B cell (primary cell): ENCODE measurements around the gene OR10A5. TPM values are rescaled to one million over a fixed set of nuclear protein-coding genes. Genes with fewer than 3 reads are reported as not detected.

Source experiments
- ATAC-seq: fragments of 200-7000 bp; cut with Tn5 transposase; one replicate; pipeline ENCODE4 v1.10.0; 2021; ENCODE audit warnings: low read depth, mild to moderate bottlenecking, moderate number of reproducible peaks, moderate library complexity
- CTCF ChIA-PET: fragments of 350-600 bp; sonication (Branson Sonifier 250); formaldehyde crosslinking; loops from one replicate; lab custom pipeline; 2021; ENCODE audit warnings: antibody characterized with exemption, inconsistent platforms; lab: Charles Lee
- POLR2A ChIA-PET: fragments of 350-600 bp; sonication (Branson Sonifier 250); formaldehyde crosslinking; loops from one replicate; lab custom pipeline; 2021; ENCODE audit warnings: antibody characterized with exemption; lab: Charles Lee
- DNase-seq: peaks from one replicate; pipeline ENCODE4 v3.0.0; 2013
- H2AFZ ChIP-seq: 2 replicates; pipeline ENCODE4 v1.6.1; 2012; ENCODE audit warnings: mild to moderate bottlenecking, low read depth, low read length; ENCODE audit not compliant: insufficient read depth, poor library complexity, severe bottlenecking
- H3K27ac ChIP-seq, 2 donors: 1 replicate in 1 of 2; 2 replicates in 1 of 2; pipeline ENCODE4 v1.5.1; 2012 to 2013; ENCODE audit warnings: low read length in 2 of 2, mild to moderate bottlenecking in 2 of 2, moderate library complexity in 1 of 2
- H3K27me3 ChIP-seq, 4 experiments: fragments of 200-600 bp in 1 of 4; sonication (generic) in 1 of 4; replicated peaks in 1 of 4; 1 replicate in 2 of 4; 2 replicates in 2 of 4; pipeline versions ENCODE4 v1.6.1 to v1.7.0; 2013 to 2016; ENCODE audit warnings: low read length in 3 of 4, mild to moderate bottlenecking in 2 of 4, mixed read lengths in 1 of 4, moderate library complexity in 1 of 4; ENCODE audit not compliant: insufficient read depth in 4 of 4, control insufficient read depth in 3 of 4; ENCODE audit errors: control extremely low read depth in 1 of 4
- H3K36me3 ChIP-seq, 2 experiments: replicated peaks in 1 of 2; 1 replicate in 1 of 2; 2 replicates in 1 of 2; pipeline versions ENCODE4 v1.6.1 to v1.7.1; 2013; ENCODE audit warnings: low read length in 1 of 2; ENCODE audit not compliant: insufficient read depth in 2 of 2, control insufficient read depth in 1 of 2; ENCODE audit errors: control extremely low read depth in 1 of 2, extremely low read depth in 1 of 2
- H3K4me1 ChIP-seq, 2 donors: fragments of 200-600 bp in 1 of 2; sonication (generic) in 1 of 2; 1 replicate in 1 of 2; 2 replicates in 1 of 2; pipeline versions ENCODE4 v1.5.1 to v1.6.1; 2013 to 2017; ENCODE audit warnings: low read length in 2 of 2; ENCODE audit not compliant: control insufficient read depth in 2 of 2, insufficient read depth in 2 of 2
- H3K4me2 ChIP-seq: replicated peaks from 2 replicates; pipeline ENCODE3; 2012; ENCODE audit warnings: mild to moderate bottlenecking, low read depth, low read length; ENCODE audit not compliant: poor library complexity, severe bottlenecking
- H3K4me3 ChIP-seq, 5 experiments: fragments of 200-600 bp in 1 of 5; sonication (generic) in 1 of 5; 1 replicate in 3 of 5; 2 replicates in 2 of 5; pipeline versions ENCODE4 v1.5.1 to v1.7.0; 2011 to 2016; ENCODE audit warnings: low read length in 4 of 5, mild to moderate bottlenecking in 4 of 5, low read depth in 2 of 5, control low read depth in 1 of 5, moderate library complexity in 1 of 5; ENCODE audit not compliant: insufficient read depth in 1 of 5; ENCODE audit errors: control extremely low read depth in 1 of 5, extremely low read depth in 1 of 5
- H3K79me2 ChIP-seq: fragments of 200-600 bp; sonication (generic); one replicate; pipeline ENCODE4 v1.6.0; 2016; ENCODE audit warnings: low read length; ENCODE audit not compliant: control insufficient read depth, insufficient read depth
- H3K9ac ChIP-seq: fragments of 200-600 bp; sonication (generic); 2 replicates; pipeline ENCODE4 v1.6.1; 2017; ENCODE audit warnings: mild to moderate bottlenecking, low read length, moderate library complexity
- H3K9me3 ChIP-seq, 3 donors: one replicate each; pipeline versions ENCODE4 v1.6.1 to v1.7.1; 2013; ENCODE audit warnings: low read length in 2 of 3; ENCODE audit not compliant: control insufficient read depth in 2 of 3, insufficient read depth in 1 of 3; ENCODE audit errors: control extremely low read depth in 1 of 3
- H4K20me1 ChIP-seq: 2 replicates; pipeline ENCODE4 v1.6.0; 2012; ENCODE audit warnings: mild to moderate bottlenecking, low read length; ENCODE audit not compliant: insufficient read depth, control insufficient read depth, poor library complexity, severe bottlenecking
- H3K27ac Mint-ChIP-seq: one replicate; pipeline ENCODE4 v1.8.0; 2021; ENCODE audit warnings: mixed read lengths
- H3K27me3 Mint-ChIP-seq: one replicate; pipeline ENCODE4 v1.8.0; 2021; ENCODE audit warnings: mixed read lengths
- H3K4me1 Mint-ChIP-seq: one replicate; pipeline ENCODE4 v1.8.0; 2021; ENCODE audit warnings: mixed read lengths
- H3K4me3 Mint-ChIP-seq: one replicate; pipeline ENCODE4 v1.8.0; 2021; ENCODE audit warnings: mixed read lengths
- H3K9me3 Mint-ChIP-seq: one replicate; pipeline ENCODE4 v1.8.0; 2022; ENCODE audit warnings: mixed read lengths; ENCODE audit not compliant: insufficient read depth
- CTCF ChIP-seq: fragments of 200-600 bp; IDR thresholded peaks from one replicate; pipeline ENCODE4 v1.8.0; 2022; ENCODE audit warnings: antibody characterized with exemption, mild to moderate bottlenecking
- EZH2 ChIP-seq: IDR thresholded peaks from 2 replicates; pipeline ENCODE4 v1.6.1; 2012; ENCODE audit warnings: borderline replicate concordance, low read depth, mild to moderate bottlenecking, moderate library complexity, low read length; ENCODE audit not compliant: insufficient read depth, poor library complexity, severe bottlenecking
- WGBS: methylation state at CpG from one replicate; pipeline ENCODE4 v1.1.5; 2013; ENCODE audit warnings: missing lambda C conversion rate; ENCODE audit not compliant: insufficient coverage; 5-methylcytosine and 5-hydroxymethylcytosine counted together
- intact Hi-C: fragments of 100-400 bp; cut with micrococcal nuclease; formaldehyde crosslinking; loops from one replicate; pipeline ENCODE4 v1.10.0; 2022
- polyA plus RNA-seq: library from polyadenylated mRNA; depleted of rRNA; stranded (reverse); fragments of >200 nt; gene quantifications from 2 replicates; pipeline ENCODE4 v1.2.3, GENCODE V29; 2012
- total RNA-seq, 2 donors: library from RNA; stranded (reverse); fragments of 120-200 nt in 1 of 2; gene quantifications; 1 replicate in 1 of 2; 2 replicates in 1 of 2; pipeline versions ENCODE4 v1.2.3 to v1.2.4, GENCODE V29; 2013 to 2022

OR10A5 gene
- total and polyA plus RNA-seq, 2 donors (not counting 1 experiment from before 2014, with no cell fraction given), result not detected

- WGBS, result 100% methylated on average over 3 of the region's 4 CpGs
These were observed 43.3 kb downstream of the OR10A5 start for GRCh38 chr11:6888830-6889229.

GRCh38 chr11:6889835-6890234 is 44.4 kb downstream of the OR10A5 start:
- Histone ChIP-seq H3K9me3 (peaks cover 2 to 4% (median 2%) of the 10 kb centered on the region in 3 donors), H3K4me1 (no peaks in the 10 kb centered on the region), H3K27ac (no peak overlapping the region), H3K4me2 (no peak overlapping the region), H3K79me2 (no peaks in the 10 kb centered on the region), H3K4me3 (no peak overlapping the region), H2AFZ (no peak overlapping the region), H4K20me1 (no peaks in the 10 kb centered on the region), H3K27me3 (peaks cover 0 to 5% (median 0%) of the 10 kb centered on the region in 4 experiments), H3K36me3 (no peaks in the 10 kb centered on the region), H3K9ac (no peak overlapping the region)
- peaks cover 3% of the 10 kb centered on the region for H3K27me3 Mint-ChIP-seq
- ChIA-PET POLR2A (no interaction called here), CTCF (interaction anchor here (0.6 kb wide), 1 partner anchor 510 kb away, joined by 4 read pairs; no protein-coding TSS in a partner anchor)
- H3K9me3 Mint-ChIP-seq, result no peaks in the 10 kb centered on the region
- intact Hi-C loops, result no loop called here
- no peak for ATAC-seq
- DNase-seq, result no peak
- no peaks in the 10 kb centered on the region for H3K4me1 Mint-ChIP-seq
- no peak overlapping the region for H3K27ac Mint-ChIP-seq
- no CpG with 5 or more reads among the region's 1 CpG for WGBS
- TF ChIP-seq EZH2 (no peak), CTCF (no peak)
- H3K4me3 Mint-ChIP-seq, result no peak overlapping the region

More at GRCh38 chr11:6888830-6889229, 43.3 kb downstream of the OR10A5 start:
- ChIA-PET CTCF (no interaction called here), POLR2A (no interaction called here)
- Histone ChIP-seq H3K4me3 (no peak overlapping the region), H3K4me2 (no peak overlapping the region), H4K20me1 (no peaks in the 10 kb centered on the region), H3K9ac (no peak overlapping the region), H3K27me3 (peaks cover 0 to 5% (median 0%) of the 10 kb centered on the region in 4 experiments), H2AFZ (no peak overlapping the region), H3K4me1 (no peaks in the 10 kb centered on the region), H3K36me3 (no peaks in the 10 kb centered on the region), H3K9me3 (peaks cover 2 to 4% (median 2%) of the 10 kb centered on the region in 3 donors), H3K27ac (no peak overlapping the region), H3K79me2 (no peaks in the 10 kb centered on the region)
- intact Hi-C loops, result no loop called here
- Mint-ChIP-seq H3K27me3 (peaks cover 5% of the 10 kb centered on the region), H3K27ac (no peak overlapping the region), H3K4me3 (no peak overlapping the region), H3K9me3 (no peaks in the 10 kb centered on the region), H3K4me1 (no peaks in the 10 kb centered on the region)
- TF ChIP-seq EZH2, result no peak
- no peak for TF ChIP-seq CTCF
- DNase-seq (no peak), ATAC-seq (no peak)
